ENCODE data around the gene PMM2.
"Not testable (repeated sequence)": the region's sequence is repeated elsewhere in the genome, so short reads cannot be mapped to it uniquely, and the experiment has no call there.

Gene PMM2

DNA sequence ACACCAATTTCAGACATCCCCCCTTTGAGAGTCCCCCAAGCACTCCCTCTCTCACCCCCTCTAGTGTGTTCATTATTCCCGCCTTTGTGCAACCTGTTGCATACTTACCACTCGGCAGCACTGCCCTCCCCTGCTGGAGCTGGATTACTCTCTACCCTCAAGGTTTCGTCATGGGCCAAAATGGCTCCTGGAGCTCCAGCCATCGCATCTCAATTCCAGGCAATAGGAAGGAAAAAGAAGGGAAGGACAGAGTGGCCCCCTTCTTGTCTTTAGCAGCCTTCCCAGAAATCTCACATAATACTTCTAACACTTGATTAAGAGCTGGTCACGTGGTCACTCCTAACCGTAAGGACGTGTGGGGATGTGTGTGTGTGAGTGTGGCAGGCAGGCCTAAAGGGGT is 20.4 kb upstream of the PMM2 start:
- TF ChIP-seq, protein P1, sequence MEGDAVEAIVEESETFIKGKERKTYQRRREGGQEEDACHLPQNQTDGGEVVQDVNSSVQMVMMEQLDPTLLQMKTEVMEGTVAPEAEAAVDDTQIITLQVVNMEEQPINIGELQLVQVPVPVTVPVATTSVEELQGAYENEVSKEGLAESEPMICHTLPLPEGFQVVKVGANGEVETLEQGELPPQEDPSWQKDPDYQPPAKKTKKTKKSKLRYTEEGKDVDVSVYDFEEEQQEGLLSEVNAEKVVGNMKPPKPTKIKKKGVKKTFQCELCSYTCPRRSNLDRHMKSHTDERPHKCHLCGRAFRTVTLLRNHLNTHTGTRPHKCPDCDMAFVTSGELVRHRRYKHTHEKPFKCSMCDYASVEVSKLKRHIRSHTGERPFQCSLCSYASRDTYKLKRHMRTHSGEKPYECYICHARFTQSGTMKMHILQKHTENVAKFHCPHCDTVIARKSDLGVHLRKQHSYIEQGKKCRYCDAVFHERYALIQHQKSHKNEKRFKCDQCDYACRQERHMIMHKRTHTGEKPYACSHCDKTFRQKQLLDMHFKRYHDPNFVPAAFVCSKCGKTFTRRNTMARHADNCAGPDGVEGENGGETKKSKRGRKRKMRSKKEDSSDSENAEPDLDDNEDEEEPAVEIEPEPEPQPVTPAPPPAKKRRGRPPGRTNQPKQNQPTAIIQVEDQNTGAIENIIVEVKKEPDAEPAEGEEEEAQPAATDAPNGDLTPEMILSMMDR (IDR thresholded peaks at IDR 0.05; ENCODE audit: control insufficient read depth, extremely low read depth, insufficient read depth): no peak

GRCh38 chr16:8781797-8782196 is 15.8 kb upstream of the PMM2 start:
- DNase-seq (ENCODE audit: low read depth): no peak
- TF ChIP-seq, protein P1 (IDR thresholded peaks at IDR 0.05; ENCODE audit: control insufficient read depth, extremely low read depth, insufficient read depth): no peak
- no peak overlapping the region for H3K4me3 ChIP-seq (ENCODE audit: low read depth, low read length)

More for the DNA sequence above, 20.4 kb upstream of the PMM2 start:
- no peak for DNase-seq (ENCODE audit: low read depth)
- H3K4me3 ChIP-seq (ENCODE audit: low read depth, low read length): no peak overlapping the region

GRCh38 chr16:8782673-8783072 is 15.0 kb upstream of the PMM2 start:
- no peak overlapping the region for H3K4me3 ChIP-seq (ENCODE audit: low read depth, low read length)
- no peak for DNase-seq (ENCODE audit: low read depth)
- TF ChIP-seq, protein P1 (IDR thresholded peaks at IDR 0.05; ENCODE audit: control insufficient read depth, extremely low read depth, insufficient read depth): no peak

DNA sequence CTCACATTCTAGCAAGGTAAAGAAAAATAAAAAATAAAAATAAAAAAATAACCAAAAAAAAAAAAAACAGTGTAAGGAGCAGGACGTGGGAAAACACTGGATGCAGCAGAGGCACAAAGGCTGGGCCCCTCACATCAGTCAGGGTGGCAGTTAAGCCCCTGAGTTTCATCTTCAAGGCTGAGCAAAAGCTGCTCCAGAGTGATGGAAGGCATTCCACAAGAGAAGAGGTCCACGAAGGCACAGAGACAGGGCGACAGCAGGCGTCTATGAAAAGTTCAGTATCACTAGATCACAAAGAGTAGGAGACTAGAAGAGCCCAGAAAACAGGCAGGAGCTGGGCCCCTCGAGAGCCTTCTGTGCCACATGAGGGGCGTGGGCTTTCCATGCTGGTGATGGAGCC is 12.2 kb upstream of the PMM2 start:
- DNase-seq (ENCODE audit: low read depth): no peak
- no peak overlapping the region for H3K4me3 ChIP-seq (ENCODE audit: low read depth, low read length)
- TF ChIP-seq, protein P1 (IDR thresholded peaks at IDR 0.05; ENCODE audit: control insufficient read depth, extremely low read depth, insufficient read depth): no peak

GRCh38 chr16:8786316-8786715 is 11.3 kb upstream of the PMM2 start:
- DNase-seq (ENCODE audit: low read depth); H3K4me3 ChIP-seq (ENCODE audit: low read depth, low read length): not testable (repeated sequence)

GRCh38 chr16:8788578-8789172 is 9.0 kb upstream of the PMM2 start:
- TF ChIP-seq, protein P1 (IDR thresholded peaks at IDR 0.05; ENCODE audit: control insufficient read depth, extremely low read depth, insufficient read depth): no peak
- H3K4me3 ChIP-seq (ENCODE audit: low read depth, low read length): no peak overlapping the region
- DNase-seq (ENCODE audit: low read depth): no peak

GRCh38 chr16:8795091-8795490 is 2.5 kb upstream of the PMM2 start:
- no peak for DNase-seq (ENCODE audit: low read depth)
- H3K4me3 ChIP-seq (ENCODE audit: low read depth, low read length): no peak overlapping the region
- TF ChIP-seq, protein P1 (IDR thresholded peaks at IDR 0.05; ENCODE audit: control insufficient read depth, extremely low read depth, insufficient read depth): no peak

Measured in LNCaP clone FGC (cell line).